GM19455 (cell line): ENCODE results near the gene CDH13.

ENCODE experiments used
- ATAC-seq: cut with Tn5 transposase; IDR thresholded peaks from one replicate; pipeline ENCODE4 v1.9.1; 2021; ENCODE audit not compliant: unreplicated experiment

CDH13 gene

GRCh38 chr16:82625066-82625968 lies 1.5 kb upstream of the CDH13 start:
- ATAC-seq: no peak

- ATAC-seq: no peak
Measured at GRCh38 chr16:82628088-82628423, 1.3 kb downstream of the CDH13 start.

- no peak for ATAC-seq
Measured at GRCh38 chr16:82628711-82629110, 1.9 kb downstream of the CDH13 start.

GRCh38 chr16:82629441-82630027 lies 2.8 kb downstream of the CDH13 start:
- no peak for ATAC-seq

- no peak for ATAC-seq
Measured at GRCh38 chr16:82630219-82630618, 3.5 kb downstream of the CDH13 start.

GRCh38 chr16:82630688-82631087 lies 3.9 kb downstream of the CDH13 start:
- ATAC-seq: no peak

- no peak for ATAC-seq
Measured at GRCh38 chr16:82631701-82632685, 5.2 kb downstream of the CDH13 start.

GRCh38 chr16:82633964-82634600 lies 7.3 kb downstream of the CDH13 start:
- ATAC-seq: no peak

- ATAC-seq: no peak
Measured at GRCh38 chr16:82634955-82635610, 8.3 kb downstream of the CDH13 start.

- no peak for ATAC-seq
Measured at GRCh38 chr16:82636485-82636884, 9.7 kb downstream of the CDH13 start.

- no peak for ATAC-seq
Measured at GRCh38 chr16:82636958-82637357, 10.2 kb downstream of the CDH13 start.

- ATAC-seq: no peak
Measured at GRCh38 chr16:82638095-82638798, 11.5 kb downstream of the CDH13 start.

- ATAC-seq: peak; percentile 3
Measured at GRCh38 chr16:82639263-82639662, 12.5 kb downstream of the CDH13 start.

GRCh38 chr16:82639666-82640336 lies 13.0 kb downstream of the CDH13 start:
- peak; percentile 79 for ATAC-seq

- no peak for ATAC-seq
Measured at GRCh38 chr16:82641336-82641984, 14.7 kb downstream of the CDH13 start.

GRCh38 chr16:82643136-82643535 lies 16.4 kb downstream of the CDH13 start:
- ATAC-seq: no peak

- ATAC-seq: no peak
Measured at GRCh38 chr16:82643936-82644630, 17.3 kb downstream of the CDH13 start.

GRCh38 chr16:82646504-82646903 lies 19.7 kb downstream of the CDH13 start:
- no peak for ATAC-seq
